ENCODE results near the gene EMILIN1.

- TF ChIP-seq POLR2A (IDR thresholded peaks at IDR 0.05), result no peak
- TF ChIP-seq, protein P1, sequence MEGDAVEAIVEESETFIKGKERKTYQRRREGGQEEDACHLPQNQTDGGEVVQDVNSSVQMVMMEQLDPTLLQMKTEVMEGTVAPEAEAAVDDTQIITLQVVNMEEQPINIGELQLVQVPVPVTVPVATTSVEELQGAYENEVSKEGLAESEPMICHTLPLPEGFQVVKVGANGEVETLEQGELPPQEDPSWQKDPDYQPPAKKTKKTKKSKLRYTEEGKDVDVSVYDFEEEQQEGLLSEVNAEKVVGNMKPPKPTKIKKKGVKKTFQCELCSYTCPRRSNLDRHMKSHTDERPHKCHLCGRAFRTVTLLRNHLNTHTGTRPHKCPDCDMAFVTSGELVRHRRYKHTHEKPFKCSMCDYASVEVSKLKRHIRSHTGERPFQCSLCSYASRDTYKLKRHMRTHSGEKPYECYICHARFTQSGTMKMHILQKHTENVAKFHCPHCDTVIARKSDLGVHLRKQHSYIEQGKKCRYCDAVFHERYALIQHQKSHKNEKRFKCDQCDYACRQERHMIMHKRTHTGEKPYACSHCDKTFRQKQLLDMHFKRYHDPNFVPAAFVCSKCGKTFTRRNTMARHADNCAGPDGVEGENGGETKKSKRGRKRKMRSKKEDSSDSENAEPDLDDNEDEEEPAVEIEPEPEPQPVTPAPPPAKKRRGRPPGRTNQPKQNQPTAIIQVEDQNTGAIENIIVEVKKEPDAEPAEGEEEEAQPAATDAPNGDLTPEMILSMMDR (IDR thresholded peaks at IDR 0.05 in 4 of 5, conservative IDR thresholded peaks at IDR 0.05 in 1 of 5), result no peak
Observed at GRCh38 chr2:27051902-27052645, 26.3 kb upstream of the EMILIN1 start.

Measured in gastrocnemius medialis (tissue), 4 donors.